ENCODE results near the gene STK24.

Gene STK24

DNA sequence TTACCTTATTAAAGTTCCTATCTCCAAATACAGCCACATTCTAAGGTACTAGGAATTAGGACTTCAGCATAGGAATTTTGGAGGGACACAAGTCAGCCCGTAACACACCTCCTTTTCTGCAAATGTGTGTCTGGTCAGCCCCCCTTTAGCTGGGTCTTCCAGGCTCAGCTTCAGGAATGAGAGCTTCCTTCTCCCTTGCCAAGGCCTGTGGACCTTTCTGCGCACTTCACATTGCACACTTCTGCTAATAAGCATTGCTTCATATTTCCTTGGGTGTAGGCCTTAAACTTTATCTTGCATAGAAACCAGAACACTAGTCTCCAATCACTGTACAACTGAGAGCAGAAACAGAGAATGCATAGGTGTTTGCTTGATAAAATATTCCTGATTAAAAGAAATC lies 4.5 kb upstream of the STK24 start:
- TF ChIP-seq, protein P1, sequence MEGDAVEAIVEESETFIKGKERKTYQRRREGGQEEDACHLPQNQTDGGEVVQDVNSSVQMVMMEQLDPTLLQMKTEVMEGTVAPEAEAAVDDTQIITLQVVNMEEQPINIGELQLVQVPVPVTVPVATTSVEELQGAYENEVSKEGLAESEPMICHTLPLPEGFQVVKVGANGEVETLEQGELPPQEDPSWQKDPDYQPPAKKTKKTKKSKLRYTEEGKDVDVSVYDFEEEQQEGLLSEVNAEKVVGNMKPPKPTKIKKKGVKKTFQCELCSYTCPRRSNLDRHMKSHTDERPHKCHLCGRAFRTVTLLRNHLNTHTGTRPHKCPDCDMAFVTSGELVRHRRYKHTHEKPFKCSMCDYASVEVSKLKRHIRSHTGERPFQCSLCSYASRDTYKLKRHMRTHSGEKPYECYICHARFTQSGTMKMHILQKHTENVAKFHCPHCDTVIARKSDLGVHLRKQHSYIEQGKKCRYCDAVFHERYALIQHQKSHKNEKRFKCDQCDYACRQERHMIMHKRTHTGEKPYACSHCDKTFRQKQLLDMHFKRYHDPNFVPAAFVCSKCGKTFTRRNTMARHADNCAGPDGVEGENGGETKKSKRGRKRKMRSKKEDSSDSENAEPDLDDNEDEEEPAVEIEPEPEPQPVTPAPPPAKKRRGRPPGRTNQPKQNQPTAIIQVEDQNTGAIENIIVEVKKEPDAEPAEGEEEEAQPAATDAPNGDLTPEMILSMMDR (IDR thresholded peaks at IDR 0.05; ENCODE audit: low read depth, low read length, missing control alignments) = no peak
- no peak overlapping the region for H3K4me3 ChIP-seq (ENCODE audit: low read depth, low read length)
- DNase-seq (ENCODE audit: low read depth) = no peak

- no peak overlapping the region for H3K4me3 ChIP-seq (ENCODE audit: low read depth, low read length)
- DNase-seq (ENCODE audit: low read depth) = no peak
- TF ChIP-seq, protein P1 (IDR thresholded peaks at IDR 0.05; ENCODE audit: low read depth, low read length, missing control alignments) = no peak
Measured at GRCh38 chr13:98580420-98580819, 3.5 kb upstream of the STK24 start.

- peak overlapping the region; percentile 50 for H3K4me3 ChIP-seq (ENCODE audit: low read depth, low read length)
- DNase-seq (ENCODE audit: low read depth) = no peak
- TF ChIP-seq, protein P1 (IDR thresholded peaks at IDR 0.05; ENCODE audit: low read depth, low read length, missing control alignments) = no peak
Measured at GRCh38 chr13:98577836-98578285, 954 bp upstream of the STK24 start.

DNA sequence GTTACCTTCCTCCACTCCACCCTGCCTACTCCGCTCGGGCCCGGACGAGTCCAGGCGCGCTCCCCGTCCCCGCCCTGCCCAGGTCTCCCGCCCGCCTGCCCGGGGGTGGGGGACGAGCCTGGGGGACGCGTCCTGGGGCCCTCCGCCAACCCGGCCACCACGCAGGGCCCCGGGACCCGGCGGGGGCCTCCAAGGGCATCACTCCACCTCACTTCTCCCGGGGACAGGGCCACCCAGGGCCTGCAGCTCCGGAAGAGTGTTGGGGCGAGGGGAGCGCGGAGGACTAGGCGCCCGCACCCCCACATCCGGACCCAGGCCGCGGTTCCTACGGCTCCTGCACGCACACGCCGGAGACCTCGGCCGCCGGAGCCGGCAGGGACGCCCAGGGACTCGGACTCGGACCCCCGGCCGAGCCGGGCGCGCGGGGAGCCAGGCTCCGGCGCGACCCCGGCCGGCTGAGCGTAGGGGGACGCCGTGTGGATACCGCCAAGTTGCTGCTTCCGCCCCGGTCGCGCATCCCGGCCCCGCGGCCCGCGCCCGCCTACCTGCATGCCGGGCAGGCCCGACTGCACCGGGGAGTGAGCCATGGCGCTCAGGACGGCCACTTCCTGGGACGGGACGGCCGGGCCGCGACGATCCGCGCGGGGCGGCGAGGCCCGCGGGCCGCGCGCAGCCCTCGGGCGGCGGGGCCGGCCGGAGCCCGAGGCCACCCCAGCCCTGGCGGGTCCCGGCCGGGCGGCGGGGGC lies 534 bp downstream of the STK24 start:
- TF ChIP-seq, protein P1 (IDR thresholded peaks at IDR 0.05; ENCODE audit: low read depth, low read length, missing control alignments) = no peak
- DNase-seq (ENCODE audit: low read depth) = no peak
- peak overlapping the region; percentile 78 for H3K4me3 ChIP-seq (ENCODE audit: low read depth, low read length)

- H3K4me3 ChIP-seq (ENCODE audit: low read depth, low read length) = peak overlapping the region; percentile 78
- TF ChIP-seq, protein P1 (IDR thresholded peaks at IDR 0.05; ENCODE audit: low read depth, low read length, missing control alignments) = no peak
- DNase-seq (ENCODE audit: low read depth) = no peak
Measured at GRCh38 chr13:98575904-98576199, 1.1 kb downstream of the STK24 start.

GRCh38 chr13:98575009-98575903 lies 1.7 kb downstream of the STK24 start:
- peak overlapping the region; percentile 78 for H3K4me3 ChIP-seq (ENCODE audit: low read depth, low read length)
- TF ChIP-seq, protein P1 (IDR thresholded peaks at IDR 0.05; ENCODE audit: low read depth, low read length, missing control alignments) = no peak
- no peak for DNase-seq (ENCODE audit: low read depth)
